Measurements from ENCODE around the gene RRP7A.
"Not testable (repeated sequence)": the region's sequence is repeated elsewhere in the genome, so short reads cannot be mapped to it uniquely, and the experiment has no call there.

Gene RRP7A

GRCh38 chr22:42493393-42493792 is 26.2 kb downstream of the RRP7A start:
- no peak for DNase-seq

- no peak for DNase-seq
These were observed 27.3 kb downstream of the RRP7A start for GRCh38 chr22:42492323-42492690.

- no peak for DNase-seq
These were observed 29.3 kb downstream of the RRP7A start for GRCh38 chr22:42490243-42490832.

GRCh38 chr22:42489000-42489399 is 30.6 kb downstream of the RRP7A start:
- no peak for DNase-seq

- DNase-seq, result no peak
These were observed 35.1 kb downstream of the RRP7A start for GRCh38 chr22:42484506-42484905.

- not testable (repeated sequence) for DNase-seq
These were observed 35.9 kb downstream of the RRP7A start for GRCh38 chr22:42483610-42484223.

GRCh38 chr22:42475122-42475521 is 44.5 kb downstream of the RRP7A start:
- DNase-seq, result no peak

GRCh38 chr22:42473484-42474193 is 46.0 kb downstream of the RRP7A start:
- no peak for DNase-seq

- no peak for DNase-seq
These were observed 46.9 kb downstream of the RRP7A start for GRCh38 chr22:42472671-42473070.

GRCh38 chr22:42471441-42471840 is 48.2 kb downstream of the RRP7A start:
- no peak for DNase-seq

GRCh38 chr22:42470366-42471082 is 49.1 kb downstream of the RRP7A start:
- no peak for DNase-seq

GRCh38 chr22:42468841-42469240 is 50.8 kb downstream of the RRP7A start:
- DNase-seq, result no peak

GRCh38 chr22:42462016-42462415 is 57.6 kb downstream of the RRP7A start:
- no peak for DNase-seq

GRCh38 chr22:42461511-42461910 is 58.1 kb downstream of the RRP7A start:
- DNase-seq, result no peak
